IMR-90 (cell line): ENCODE results near the gene FRY. TPM values are rescaled to one million over a fixed set of nuclear protein-coding genes. Genes with fewer than 3 reads are reported as not detected.

Experiments
- ATAC-seq: fragments of 200-7000 bp; cut with Tn5 transposase; 2 replicates; pipeline ENCODE4 v1.9.1; 2020; ENCODE audit warnings: low read depth, mild to moderate bottlenecking, moderate library complexity
- BruUV-seq: library from RNA; stranded (reverse); fragments of 400-500 nt; replicated peaks from 2 replicates; lab custom pipeline; 2021; lab: Mats Ljungman, UMichigan
- CTCF ChIA-PET: fragments of 300-600 bp; formaldehyde crosslinking; extraction: SDS; loops from one replicate; lab custom pipeline; 2021; ENCODE audit warnings: antibody characterized with exemption; lab: Yijun Ruan, JAX
- POLR2A ChIA-PET: fragments of 300-600 bp; sonication (Branson Sonifier 250); formaldehyde crosslinking; loops from one replicate; lab custom pipeline; 2022; ENCODE audit warnings: antibody characterized with exemption; ENCODE audit not compliant: unreplicated experiment; lab: Charles Lee
- DNase-seq: peaks from one replicate; pipeline ENCODE4 v3.0.0; 2013
- H2AFZ ChIP-seq: replicated peaks from 2 replicates; pipeline ENCODE3; 2013; ENCODE audit warnings: low read length, mild to moderate bottlenecking; ENCODE audit not compliant: poor library complexity
- H2AK5ac ChIP-seq: 2 replicates; pipeline ENCODE4 v1.6.1; 2013; ENCODE audit warnings: low read depth, low read length, inconsistent platforms
- H2AK9ac ChIP-seq: replicated peaks from 2 replicates; pipeline ENCODE3; 2013; ENCODE audit warnings: mild to moderate bottlenecking, low read depth, low read length, moderate library complexity; ENCODE audit not compliant: poor library complexity
- H2BK120ac ChIP-seq: 2 replicates; pipeline ENCODE4 v1.6.1; 2013; ENCODE audit warnings: low read depth, low read length, inconsistent platforms
- H2BK15ac ChIP-seq: 3 replicates; pipeline ENCODE4 v1.6.1; 2013; ENCODE audit warnings: low read depth, low read length, inconsistent platforms
- H2BK20ac ChIP-seq: 2 replicates; pipeline ENCODE4 v1.6.1; 2013; ENCODE audit warnings: low read depth, mild to moderate bottlenecking, inconsistent platforms, low read length, moderate library complexity
- H2BK5ac ChIP-seq: 2 replicates; pipeline ENCODE4 v1.6.1; 2013; ENCODE audit warnings: mild to moderate bottlenecking, low read depth, low read length, inconsistent platforms; ENCODE audit not compliant: poor library complexity, severe bottlenecking
- H3K14ac ChIP-seq: replicated peaks from 2 replicates; pipeline ENCODE4 v1.6.1; 2013; ENCODE audit warnings: low read depth, low read length, inconsistent platforms
- H3K18ac ChIP-seq: 2 replicates; pipeline ENCODE4 v1.6.1; 2013; ENCODE audit warnings: low read depth, low read length, control low read depth
- H3K23ac ChIP-seq: 2 replicates; pipeline ENCODE4 v1.6.1; 2013; ENCODE audit warnings: low read depth, low read length, inconsistent platforms
- H3K27ac ChIP-seq: 2 replicates; pipeline ENCODE4 v1.5.1; 2013; ENCODE audit warnings: mild to moderate bottlenecking, control low read depth, low read length; ENCODE audit not compliant: insufficient read depth
- H3K27me3 ChIP-seq: 2 replicates; pipeline ENCODE4 v1.6.1; 2013; ENCODE audit warnings: low read length; ENCODE audit not compliant: control insufficient read depth, insufficient read depth
- H3K36me3 ChIP-seq: 2 replicates; pipeline ENCODE4 v1.6.1; 2013; ENCODE audit warnings: low read length, mixed read lengths; ENCODE audit not compliant: control insufficient read depth, insufficient read depth
- H3K4ac ChIP-seq: 2 replicates; pipeline ENCODE4 v1.6.1; 2013; ENCODE audit warnings: low read depth, low read length, inconsistent platforms
- H3K4me1 ChIP-seq: 2 replicates; pipeline ENCODE4 v1.6.1; 2013; ENCODE audit warnings: low read length, mixed read lengths; ENCODE audit not compliant: control insufficient read depth, insufficient read depth
- H3K4me2 ChIP-seq: 2 replicates; pipeline ENCODE4 v1.6.1; 2013; ENCODE audit warnings: low read depth, mild to moderate bottlenecking, control low read depth, low read length, moderate library complexity
- H3K4me3 ChIP-seq: 2 replicates; pipeline ENCODE4 v1.5.1; 2013; ENCODE audit warnings: low read depth, mild to moderate bottlenecking, control low read depth, low read length, moderate library complexity; ENCODE audit not compliant: insufficient read depth
- H3K56ac ChIP-seq: 2 replicates; pipeline ENCODE4 v1.6.1; 2013; ENCODE audit warnings: low read length, inconsistent platforms; ENCODE audit not compliant: insufficient read depth; ENCODE audit errors: extremely low read depth
- H3K79me1 ChIP-seq, 2 experiments: 2 replicates each; pipeline ENCODE4 v1.6.1; 2013; ENCODE audit warnings: low read length in 2 of 2, inconsistent platforms in 1 of 2, low read depth in 1 of 2
- H3K9ac ChIP-seq: 2 replicates; pipeline ENCODE4 v1.6.1; 2013; ENCODE audit warnings: low read depth, low read length, control low read depth
- H3K9me1 ChIP-seq: 2 replicates; pipeline ENCODE4 v1.6.1; 2013; ENCODE audit warnings: low read length, inconsistent platforms; ENCODE audit not compliant: insufficient read depth
- H3K9me3 ChIP-seq: 2 replicates; pipeline ENCODE4 v1.6.1; 2013; ENCODE audit warnings: low read length; ENCODE audit not compliant: control insufficient read depth, insufficient read depth
- H4K20me1 ChIP-seq: 2 replicates; pipeline ENCODE4 v1.6.1; 2013; ENCODE audit warnings: low read length, inconsistent platforms; ENCODE audit not compliant: insufficient read depth
- H4K5ac ChIP-seq: 2 replicates; pipeline ENCODE4 v1.6.1; 2013; ENCODE audit warnings: mild to moderate bottlenecking, low read depth, low read length, control low read depth
- H4K8ac ChIP-seq, 2 experiments: 2 replicates each; pipeline ENCODE4 v1.6.1; 2013; ENCODE audit warnings: low read depth in 2 of 2, low read length in 2 of 2, control low read depth in 1 of 2, inconsistent platforms in 1 of 2
- H4K91ac ChIP-seq: 2 replicates; pipeline ENCODE4 v1.6.1; 2013; ENCODE audit warnings: low read depth, low read length, inconsistent platforms; ENCODE audit not compliant: insufficient read depth
- MAZ ChIP-seq: IDR thresholded peaks from 2 replicates; pipeline ENCODE4 v1.6.1; 2012; ENCODE audit warnings: low read depth, mild to moderate bottlenecking, low read length, improper control_type of control experiment, moderate library complexity, borderline replicate concordance
- POLR2A ChIP-seq: IDR thresholded peaks from 2 replicates; pipeline ENCODE4 v1.6.1; 2012; ENCODE audit warnings: mild to moderate bottlenecking, low read depth, low read length
- RFX5 ChIP-seq: IDR thresholded peaks from 2 replicates; pipeline ENCODE4 v1.8.0; 2012; ENCODE audit warnings: low read depth, mild to moderate bottlenecking, low read length, moderate library complexity
- WGBS, 2 experiments: methylation state at CpG; one replicate each; pipeline versions ENCODE4 v1.1.5 to v1.1.7; 2013; ENCODE audit warnings: missing lambda C conversion rate in 2 of 2; ENCODE audit not compliant: insufficient read length in 1 of 2; ENCODE audit errors: extremely low coverage in 2 of 2; 5-methylcytosine and 5-hydroxymethylcytosine counted together
- dilution Hi-C: fragments of 300-500 bp; cut with HindIII; formaldehyde crosslinking; loops from one replicate; pipeline ENCODE4 v1.14.3; 2018; ENCODE audit warnings: low sequenced_read_pairs; ENCODE audit not compliant: unreplicated experiment
- in situ Hi-C: fragments of 300-500 bp; cut with MboI; formaldehyde crosslinking; loops from 3 replicates; pipeline ENCODE4 v1.14.3; 2019; ENCODE audit warnings: low sequenced_read_pairs, inconsistent platforms, mixed read lengths
- intact Hi-C: fragments of 100-400 bp; cut with micrococcal nuclease; formaldehyde crosslinking; loops from 2 replicates; pipeline ENCODE4 v1.10.0; 2022
- polyA plus RNA-seq, 3 experiments: library from polyadenylated mRNA; depleted of rRNA; stranded (reverse); fragments of >200 nt; gene quantifications; 2 replicates each; pipeline ENCODE4 v1.2.3, GENCODE V29; 2012; ENCODE audit warnings: low replicate concordance in 1 of 3
- total RNA-seq: library from RNA; depleted of rRNA; stranded (reverse); fragments of >200 nt; gene quantifications from 2 replicates; pipeline ENCODE4 v1.2.3, GENCODE V29; 2012

The FRY gene
- total and polyA plus RNA-seq, 2 of the 4 experiments (the other 2 are of a cell fraction), result 3.0 to 4.8 TPM

DNA sequence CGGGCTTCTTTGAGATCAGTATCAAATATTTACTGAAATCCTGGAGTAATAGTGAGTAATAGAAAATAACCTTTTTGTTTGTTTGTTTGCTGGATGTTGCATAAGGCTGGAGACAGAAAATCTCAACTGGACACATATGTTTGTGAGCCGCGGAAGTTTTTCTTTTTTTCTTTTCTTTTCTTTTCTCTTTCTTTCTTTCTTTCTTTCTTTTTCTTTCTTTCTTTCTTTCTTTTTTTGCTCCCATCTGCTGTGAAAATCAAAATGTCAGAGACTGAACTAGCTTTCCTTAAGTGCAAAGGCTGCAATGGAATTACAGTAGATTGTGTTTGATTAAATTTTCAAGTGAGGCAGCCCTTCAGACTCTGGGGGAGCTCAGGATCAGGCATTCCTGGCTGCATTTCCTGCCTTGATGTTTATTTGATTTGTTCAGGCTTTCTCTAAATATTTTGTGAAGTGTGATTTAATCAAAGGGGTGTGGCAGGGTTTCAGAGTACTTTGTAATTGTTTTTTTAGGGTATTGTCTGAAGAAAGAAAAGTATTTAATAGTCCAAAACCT lies 319 bp downstream of the FRY start (continued):
- no peak for TF ChIP-seq MAZ

DNA sequence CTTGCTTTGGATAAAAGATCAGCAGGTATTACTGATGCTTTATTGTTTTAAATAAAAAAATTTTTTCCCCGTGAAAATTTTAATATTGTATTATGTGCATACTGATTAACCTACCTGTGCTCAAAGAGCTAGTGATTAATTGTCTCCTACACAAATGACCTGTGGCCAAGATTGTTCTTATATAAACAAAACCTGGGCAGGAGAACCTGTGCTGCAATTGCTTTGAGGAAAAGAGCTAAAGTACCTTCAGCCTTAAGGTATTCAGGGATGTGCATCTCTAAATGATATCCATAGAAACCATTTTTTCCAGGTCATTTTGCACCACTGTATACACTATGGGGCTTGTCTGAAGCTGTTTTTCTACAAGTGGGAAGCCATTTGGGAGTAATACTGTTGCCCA lies 1.2 kb downstream of the FRY start:
- DNase-seq, result no peak
- H4K20me1 ChIP-seq, result peaks cover 6% of the 10 kb centered on the region; the same call in 1 of the 2 replicates
- no peaks in the 10 kb centered on the region for H3K9me3 ChIP-seq
- no peaks in the 10 kb centered on the region for H3K36me3 ChIP-seq
- peak overlapping the region; percentile 81 for H3K4me2 ChIP-seq
- H4K91ac ChIP-seq, result no peak overlapping the region
- intact Hi-C loops, result loop anchor here (5.0 to 10.0 kb wide), 6 partner anchors 52 to 280 kb away; no protein-coding TSS in a partner anchor
- H4K5ac ChIP-seq, result no peak overlapping the region
- ChIA-PET CTCF (no interaction called here), POLR2A (interaction anchor here (0.5 to 0.9 kb wide), 2 partner anchors 148 to 193 kb away, joined by 3 to 6 read pairs; no protein-coding TSS in a partner anchor)
- no CpG with 5 or more reads among the region's 1 CpG for WGBS, 2 experiments
- H3K14ac ChIP-seq, result peak overlapping the region; percentile 27; the same call in 1 of the 2 replicates
- no peak overlapping the region for H2AK5ac ChIP-seq
- in situ Hi-C loops, result no loop called here
- no peak overlapping the region for H4K8ac ChIP-seq
- H2AK9ac ChIP-seq, result no peak overlapping the region
- TF ChIP-seq POLR2A, result no peak
- no peak for TF ChIP-seq RFX5
- no peak overlapping the region for H2AFZ ChIP-seq
- no peak overlapping the region for H2BK15ac ChIP-seq
- peaks cover 6 to 39% of the 10 kb centered on the region in 2 experiments; a peak in 3 of 4 replicates for H3K79me1 ChIP-seq
- H3K4me1 ChIP-seq, result peaks cover 8% of the 10 kb centered on the region
- no peak overlapping the region for H3K9ac ChIP-seq
- ATAC-seq, result no peak
- H3K4me3 ChIP-seq, result peak overlapping the region; percentile 25; the same call in 1 of the 2 replicates
- peak overlapping the region; percentile 6; the same call in 1 of the 2 replicates for H2BK120ac ChIP-seq
- no peak overlapping the region for H3K27ac ChIP-seq
- no peak overlapping the region for H3K18ac ChIP-seq
- no peak overlapping the region for H3K56ac ChIP-seq
- dilution Hi-C loops, result no loop called here
- peak overlapping the region; percentile 16; the same call in 1 of the 2 replicates for H2BK20ac ChIP-seq
- no peaks in the 10 kb centered on the region for H3K27me3 ChIP-seq
- peaks cover 15% of the 10 kb centered on the region for H3K9me1 ChIP-seq
- BruUV-seq, result no TSS peak
- no peak overlapping the region for H3K23ac ChIP-seq
- peak overlapping the region; percentile 2; the same call in 1 of the 2 replicates for H3K4ac ChIP-seq
- no peak overlapping the region for H2BK5ac ChIP-seq
